ENCODE measurements around the gene MSRB2.

The MSRB2 gene

GRCh38 chr10:23081221-23081750 lies 14.1 kb upstream of the MSRB2 start:
- TF ChIP-seq CTCF (IDR thresholded peaks at IDR 0.05; ENCODE audit: low read depth, low read length, poor library complexity, severe bottlenecking) = no peak
- TF ChIP-seq EZH2phosphoT487 (IDR thresholded peaks at IDR 0.05; ENCODE audit: borderline replicate concordance, low read length) = no peak
- Histone ChIP-seq H3K4me1 (ENCODE audit: control insufficient read depth, low read length) (no peaks in the 10 kb centered on the region), H3F3A (ENCODE audit: control insufficient read depth, insufficient read depth) (no peaks in the 10 kb centered on the region), H3K4me3 (ENCODE audit: low read length) (no peak overlapping the region), H3K4me2 (ENCODE audit: low read length) (no peak overlapping the region), H3K79me2 (ENCODE audit: control insufficient read depth, low read length) (no peaks in the 10 kb centered on the region), H3K36me3 (ENCODE audit: control insufficient read depth, low read length) (no peaks in the 10 kb centered on the region), H4K20me1 (ENCODE audit: control insufficient read depth, insufficient read depth, low read depth, low read length) (no peaks in the 10 kb centered on the region), H3K27ac (ENCODE audit: low read depth, low read length) (no peak overlapping the region), H3K27me3 (ENCODE audit: control insufficient read depth, low read length) (peaks cover 14% of the 10 kb centered on the region; the same call in 1 of the 2 replicates), H3K9me2 (replicated peaks; ENCODE audit: control insufficient read depth, low read length) (no peaks in the 10 kb centered on the region), H3K9me3 (ENCODE audit: control insufficient read depth, insufficient read depth, low read length) (no peaks in the 10 kb centered on the region)

- Histone ChIP-seq H3K36me3 (ENCODE audit: control insufficient read depth, low read length) (no peaks in the 10 kb centered on the region), H3K9me3 (ENCODE audit: control insufficient read depth, insufficient read depth, low read length) (no peaks in the 10 kb centered on the region), H3K4me2 (ENCODE audit: low read length) (no peak overlapping the region), H3K4me1 (ENCODE audit: control insufficient read depth, low read length) (no peaks in the 10 kb centered on the region), H3K79me2 (ENCODE audit: control insufficient read depth, low read length) (no peaks in the 10 kb centered on the region), H3K9me2 (replicated peaks; ENCODE audit: control insufficient read depth, low read length) (no peaks in the 10 kb centered on the region), H3K27ac (ENCODE audit: low read depth, low read length) (no peak overlapping the region), H3F3A (ENCODE audit: control insufficient read depth, insufficient read depth) (no peaks in the 10 kb centered on the region), H3K27me3 (ENCODE audit: control insufficient read depth, low read length) (peaks cover 14% of the 10 kb centered on the region; the same call in 1 of the 2 replicates), H3K4me3 (ENCODE audit: low read length) (no peak overlapping the region), H4K20me1 (ENCODE audit: control insufficient read depth, insufficient read depth, low read depth, low read length) (no peaks in the 10 kb centered on the region)
- TF ChIP-seq CTCF (IDR thresholded peaks at IDR 0.05; ENCODE audit: low read depth, low read length, poor library complexity, severe bottlenecking) (no peak), EZH2phosphoT487 (IDR thresholded peaks at IDR 0.05; ENCODE audit: borderline replicate concordance, low read length) (no peak)
Measured at GRCh38 chr10:23081891-23082290, 13.5 kb upstream of the MSRB2 start.

DNA sequence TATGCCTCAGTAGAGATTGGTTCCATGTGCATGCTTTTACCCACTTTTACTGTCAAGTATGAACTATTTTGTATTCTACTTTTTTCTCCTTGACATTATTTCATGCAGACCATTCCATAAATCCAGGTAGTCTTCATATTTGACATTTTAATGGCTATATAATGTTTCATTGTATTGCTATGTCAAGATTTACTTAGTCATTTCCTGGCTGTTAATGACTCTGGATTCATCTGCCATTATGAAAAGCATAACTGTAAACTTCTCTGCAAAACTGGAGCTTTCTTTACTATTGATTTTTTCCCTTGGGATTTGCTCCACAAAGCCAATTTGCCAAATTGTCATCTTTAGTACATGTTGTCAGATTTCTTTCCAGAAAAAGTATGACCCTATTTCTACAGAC lies 6.8 kb upstream of the MSRB2 start:
- Histone ChIP-seq H3K4me1 (ENCODE audit: control insufficient read depth, low read length) (no peaks in the 10 kb centered on the region), H3K4me3 (ENCODE audit: low read length) (no peak overlapping the region), H3K27ac (ENCODE audit: low read depth, low read length) (no peak overlapping the region), H4K20me1 (ENCODE audit: control insufficient read depth, insufficient read depth, low read depth, low read length) (no peaks in the 10 kb centered on the region), H3F3A (ENCODE audit: control insufficient read depth, insufficient read depth) (no peaks in the 10 kb centered on the region), H3K27me3 (ENCODE audit: control insufficient read depth, low read length) (0 out of 2 replicates have a peak, but pooled peaks cover 4% of the 10 kb centered on the region), H3K9me3 (ENCODE audit: control insufficient read depth, insufficient read depth, low read length) (no peaks in the 10 kb centered on the region), H3K36me3 (ENCODE audit: control insufficient read depth, low read length) (no peaks in the 10 kb centered on the region), H3K4me2 (ENCODE audit: low read length) (no peak overlapping the region), H3K9me2 (replicated peaks; ENCODE audit: control insufficient read depth, low read length) (no peaks in the 10 kb centered on the region), H3K79me2 (ENCODE audit: control insufficient read depth, low read length) (no peaks in the 10 kb centered on the region)
- no peak for TF ChIP-seq EZH2phosphoT487 (IDR thresholded peaks at IDR 0.05; ENCODE audit: borderline replicate concordance, low read length)
- TF ChIP-seq CTCF (IDR thresholded peaks at IDR 0.05; ENCODE audit: low read depth, low read length, poor library complexity, severe bottlenecking) = no peak
